Muscle layer of duodenum (tissue), 2 donors: ENCODE measurements around the gene NUPR1.

ENCODE experiments used
- H3K27ac ChIP-seq: one replicate; pipeline ENCODE4 v1.7.0; 2013; ENCODE audit warnings: mild to moderate bottlenecking, low read length
- H3K27me3 ChIP-seq: one replicate; pipeline ENCODE4 v1.7.0; 2013; ENCODE audit warnings: low read depth, mild to moderate bottlenecking, control low read depth, low read length
- H3K36me3 ChIP-seq, 2 donors: one replicate each; pipeline ENCODE4 v1.7.0; 2013; ENCODE audit warnings: low read length in 2 of 2, control low read depth in 1 of 2, mild to moderate bottlenecking in 1 of 2; ENCODE audit not compliant: insufficient read depth in 2 of 2, control insufficient read depth in 1 of 2
- H3K4me1 ChIP-seq, 2 donors: one replicate each; pipeline ENCODE4 v1.7.0; 2013; ENCODE audit warnings: low read length in 2 of 2, mild to moderate bottlenecking in 2 of 2, control low read depth in 1 of 2, moderate library complexity in 1 of 2; ENCODE audit not compliant: insufficient read depth in 2 of 2, control insufficient read depth in 1 of 2
- H3K4me3 ChIP-seq, 2 donors: one replicate each; pipeline ENCODE4 v1.7.0; 2013; ENCODE audit warnings: low read length in 2 of 2, low read depth in 1 of 2, mild to moderate bottlenecking in 1 of 2
- H3K9me3 ChIP-seq, 2 donors: one replicate each; pipeline ENCODE4 v1.7.0; 2013; ENCODE audit warnings: low read length in 2 of 2, control low read depth in 1 of 2, mild to moderate bottlenecking in 1 of 2; ENCODE audit not compliant: control insufficient read depth in 1 of 2
- donor health status: healthy.

The NUPR1 gene

DNA sequence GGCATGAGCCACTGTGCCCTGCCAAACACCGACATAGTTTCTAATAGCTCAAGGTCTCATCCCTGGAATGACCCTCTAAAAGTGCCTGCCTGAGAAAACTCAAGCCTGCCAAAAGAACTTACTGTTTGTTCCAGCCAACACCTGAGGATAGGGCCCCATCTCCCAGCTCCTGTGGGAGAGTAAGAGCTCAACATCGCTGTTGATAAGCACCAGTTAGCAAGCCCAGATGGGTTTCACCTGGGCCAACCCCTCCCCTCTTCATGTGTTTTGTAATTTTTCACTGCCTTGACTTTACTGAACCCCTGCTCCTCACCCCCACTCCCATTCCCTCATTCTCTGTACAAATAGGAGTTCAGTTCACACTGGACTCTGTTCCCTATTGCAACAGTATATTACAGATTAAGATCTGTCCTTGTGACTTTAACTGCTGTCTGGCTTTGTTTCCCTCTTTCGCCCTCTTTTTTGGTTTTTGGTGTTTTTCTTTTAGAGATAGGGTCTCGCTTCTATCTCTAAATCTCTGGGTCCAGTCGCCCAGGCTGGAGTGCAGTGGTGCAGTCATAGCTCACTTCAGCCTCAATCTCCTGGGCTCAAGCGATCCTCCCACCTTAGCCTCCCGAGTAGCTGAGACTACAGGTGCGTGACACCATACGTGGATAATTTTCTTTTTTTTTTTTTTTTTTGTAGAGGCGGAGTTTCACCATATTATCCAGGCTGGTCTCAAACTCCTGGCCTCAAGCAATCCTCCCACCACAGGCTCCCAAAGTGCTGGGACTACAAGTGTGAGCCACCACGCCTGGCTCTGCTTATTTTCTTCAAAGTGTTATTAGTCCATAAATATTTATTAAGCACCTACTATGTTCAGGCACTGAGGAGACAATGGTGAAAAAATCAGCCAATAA is 12.3 kb downstream of the NUPR1 start:
- no peaks in the 10 kb centered on the region for H3K9me3 ChIP-seq
- H3K27ac ChIP-seq: no peak overlapping the region
- H3K4me3 ChIP-seq: no peak overlapping the region
- H3K36me3 ChIP-seq: no peaks in the 10 kb centered on the region
- peaks cover 4 to 5% of the 10 kb centered on the region in 2 donors for H3K4me1 ChIP-seq
- H3K27me3 ChIP-seq: no peaks in the 10 kb centered on the region

GRCh38 chr16:28524681-28525171 is 14.0 kb downstream of the NUPR1 start:
- no peaks in the 10 kb centered on the region for H3K9me3 ChIP-seq
- no peaks in the 10 kb centered on the region for H3K36me3 ChIP-seq
- no peak overlapping the region for H3K4me3 ChIP-seq
- peaks cover 4 to 5% of the 10 kb centered on the region in 2 donors for H3K4me1 ChIP-seq
- H3K27ac ChIP-seq: no peak overlapping the region
- no peaks in the 10 kb centered on the region for H3K27me3 ChIP-seq

DNA sequence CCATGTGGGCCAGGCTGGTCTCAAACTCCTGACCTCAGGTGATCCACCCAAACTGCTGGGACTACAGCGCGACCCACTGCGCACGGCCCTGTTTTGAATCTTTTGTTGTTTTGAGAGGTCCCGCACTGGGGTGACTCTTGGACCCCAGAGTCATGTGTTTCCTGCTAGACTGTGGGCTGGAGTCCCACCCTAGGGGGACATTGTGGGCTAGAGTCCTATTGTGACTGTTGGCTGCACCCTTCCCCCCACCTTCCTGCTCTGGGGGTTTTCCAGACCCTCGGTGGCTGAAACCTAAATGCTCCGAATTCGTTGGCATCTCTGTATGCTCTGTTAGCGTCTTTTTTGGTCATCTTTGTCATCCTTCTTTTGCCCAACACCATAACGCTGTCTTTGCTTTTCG is 16.0 kb downstream of the NUPR1 start:
- Histone ChIP-seq H3K9me3 (no peaks in the 10 kb centered on the region), H3K27ac (no peak overlapping the region), H3K4me1 (peaks cover 4 to 5% of the 10 kb centered on the region in 2 donors), H3K36me3 (no peaks in the 10 kb centered on the region), H3K4me3 (no peak overlapping the region), H3K27me3 (no peaks in the 10 kb centered on the region)

DNA sequence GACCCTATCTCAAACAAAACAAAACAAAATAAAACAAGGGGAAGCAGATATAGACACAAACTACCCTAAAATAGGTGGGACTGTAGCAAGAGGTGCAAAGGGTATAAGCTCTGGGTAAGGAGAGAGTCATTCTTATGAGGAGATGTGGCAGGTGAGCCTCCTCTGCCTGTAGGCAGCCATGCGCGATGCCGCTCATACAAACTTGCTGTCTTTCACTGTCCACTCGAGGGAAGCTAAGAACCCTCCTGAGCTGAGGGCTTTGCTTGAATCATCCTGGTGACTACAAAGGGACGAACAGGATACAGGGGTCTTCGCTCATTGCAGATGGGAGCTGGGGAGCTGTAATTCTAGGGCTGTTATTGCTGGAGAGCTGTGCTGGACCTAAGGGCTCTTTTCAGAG is 17.3 kb downstream of the NUPR1 start:
- no peaks in the 10 kb centered on the region for H3K9me3 ChIP-seq
- H3K4me1 ChIP-seq: peaks cover 0 to 5% of the 10 kb centered on the region in 2 donors
- no peak overlapping the region for H3K4me3 ChIP-seq
- H3K27ac ChIP-seq: no peak overlapping the region
- H3K36me3 ChIP-seq: no peaks in the 10 kb centered on the region
- no peaks in the 10 kb centered on the region for H3K27me3 ChIP-seq

GRCh38 chr16:28520672-28521071 is 18.1 kb downstream of the NUPR1 start:
- Histone ChIP-seq H3K4me3 (no peak overlapping the region), H3K4me1 (peaks cover 0 to 5% of the 10 kb centered on the region in 2 donors), H3K36me3 (no peaks in the 10 kb centered on the region), H3K27me3 (no peaks in the 10 kb centered on the region), H3K9me3 (no peaks in the 10 kb centered on the region), H3K27ac (no peak overlapping the region)

DNA sequence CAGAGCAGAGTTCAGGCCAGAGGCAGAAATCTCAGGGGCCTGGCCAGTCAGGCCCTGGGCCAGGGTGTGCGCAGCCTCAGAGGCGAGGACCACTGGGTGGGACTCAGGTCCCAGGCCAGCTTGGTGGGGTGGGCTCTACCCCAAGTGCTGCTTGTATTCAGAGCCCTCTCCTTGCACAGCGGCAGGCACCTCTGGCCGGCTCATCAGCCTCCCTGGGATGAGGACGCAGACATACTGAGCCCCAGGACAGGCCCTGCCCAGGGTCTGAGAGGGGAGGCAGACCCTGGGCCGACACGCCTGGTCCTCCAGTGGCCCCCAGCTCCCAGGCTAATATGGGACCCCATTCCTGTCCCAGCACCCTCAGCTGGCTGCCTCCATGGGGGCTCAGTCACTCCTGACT is 24.5 kb downstream of the NUPR1 start:
- no peak overlapping the region for H3K27ac ChIP-seq
- no peak overlapping the region for H3K4me3 ChIP-seq
- H3K36me3 ChIP-seq: no peaks in the 10 kb centered on the region
- no peaks in the 10 kb centered on the region for H3K27me3 ChIP-seq
- H3K9me3 ChIP-seq: no peaks in the 10 kb centered on the region
- H3K4me1 ChIP-seq: no peaks in the 10 kb centered on the region

DNA sequence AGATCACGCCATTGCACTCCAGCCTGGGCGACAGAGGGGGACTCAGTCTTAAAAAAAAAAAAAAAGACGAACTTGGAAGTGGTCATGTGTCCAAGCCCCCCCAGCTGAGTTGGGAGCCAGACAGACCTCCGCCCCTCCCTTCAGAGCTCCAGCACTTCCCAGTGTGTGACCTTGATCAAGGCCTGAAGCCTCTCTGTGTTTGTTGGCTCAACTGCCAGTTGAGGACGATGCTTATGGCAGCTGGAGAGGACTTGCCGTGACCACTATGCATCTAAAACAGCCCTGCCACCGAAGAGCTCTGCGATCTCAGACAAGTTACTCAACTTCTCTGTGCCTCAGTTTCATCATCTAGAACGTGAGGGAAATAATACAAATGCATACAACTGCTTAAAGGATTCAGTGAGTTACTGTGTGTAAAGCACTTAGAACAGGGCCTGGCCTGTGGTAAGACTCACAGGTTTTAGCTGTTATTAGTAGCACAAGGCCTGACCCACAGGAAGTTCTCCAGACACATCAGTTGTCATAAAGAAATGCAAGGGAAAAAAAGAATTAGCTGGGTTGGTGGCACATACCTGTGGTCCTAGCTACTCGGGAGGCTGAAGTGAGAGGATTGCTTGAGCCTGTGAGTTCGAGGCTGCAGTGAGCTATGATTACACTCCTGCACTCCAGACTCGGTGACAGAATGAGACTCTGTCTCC is 25.1 kb downstream of the NUPR1 start:
- Histone ChIP-seq H3K27ac (no peak overlapping the region), H3K27me3 (no peaks in the 10 kb centered on the region), H3K9me3 (no peaks in the 10 kb centered on the region), H3K4me1 (no peaks in the 10 kb centered on the region), H3K36me3 (no peaks in the 10 kb centered on the region), H3K4me3 (no peak overlapping the region)

DNA sequence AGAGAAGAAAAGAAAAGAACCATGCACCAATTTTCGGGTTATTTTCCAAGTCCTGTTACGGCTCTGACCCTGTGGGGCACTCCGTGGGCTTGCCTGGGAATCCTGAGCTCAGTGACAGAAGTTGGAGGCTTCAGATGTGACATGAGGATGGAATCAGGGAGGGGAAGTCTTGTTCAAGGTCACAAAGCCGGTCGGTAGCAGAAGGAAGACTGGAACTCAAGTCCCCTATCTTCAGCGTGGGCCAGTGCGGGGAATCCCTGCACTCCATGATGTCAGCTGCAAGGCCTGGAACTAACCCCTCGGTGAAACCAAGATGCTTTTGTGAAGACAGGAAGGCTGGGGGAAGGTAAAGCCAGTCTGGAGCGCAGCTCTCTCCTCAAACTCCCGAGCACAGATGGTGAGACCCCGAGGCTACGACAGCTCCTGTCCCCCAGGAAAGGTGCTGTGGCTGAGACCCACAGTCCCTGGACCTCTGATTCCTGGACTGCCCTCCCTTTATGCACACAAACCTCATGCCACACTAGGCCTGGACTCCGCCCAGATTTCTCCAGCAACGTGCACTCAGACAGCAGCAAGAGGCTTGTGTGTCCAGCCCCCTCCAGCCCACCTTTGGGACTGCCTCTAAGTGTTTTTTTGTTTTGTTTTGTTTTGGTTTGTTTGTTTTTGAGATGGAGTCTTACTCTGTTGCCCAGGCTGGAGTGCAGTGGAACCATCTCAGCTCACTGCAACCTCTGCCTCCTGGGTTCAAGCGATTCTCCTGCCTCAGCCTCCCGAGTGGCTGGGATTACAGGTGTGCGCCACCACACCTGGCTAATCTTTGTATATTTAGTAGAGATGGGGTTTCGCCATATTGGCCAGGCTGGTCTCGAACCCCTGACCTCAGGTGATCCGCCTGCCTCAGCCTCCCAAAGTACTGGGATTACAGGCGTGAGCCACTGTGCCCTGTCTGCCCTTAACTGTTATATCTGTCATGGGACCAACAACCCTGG is 26.7 kb downstream of the NUPR1 start:
- Histone ChIP-seq H3K4me3 (no peak overlapping the region), H3K9me3 (no peaks in the 10 kb centered on the region), H3K27ac (no peak overlapping the region), H3K4me1 (no peaks in the 10 kb centered on the region), H3K36me3 (no peaks in the 10 kb centered on the region), H3K27me3 (no peaks in the 10 kb centered on the region)

DNA sequence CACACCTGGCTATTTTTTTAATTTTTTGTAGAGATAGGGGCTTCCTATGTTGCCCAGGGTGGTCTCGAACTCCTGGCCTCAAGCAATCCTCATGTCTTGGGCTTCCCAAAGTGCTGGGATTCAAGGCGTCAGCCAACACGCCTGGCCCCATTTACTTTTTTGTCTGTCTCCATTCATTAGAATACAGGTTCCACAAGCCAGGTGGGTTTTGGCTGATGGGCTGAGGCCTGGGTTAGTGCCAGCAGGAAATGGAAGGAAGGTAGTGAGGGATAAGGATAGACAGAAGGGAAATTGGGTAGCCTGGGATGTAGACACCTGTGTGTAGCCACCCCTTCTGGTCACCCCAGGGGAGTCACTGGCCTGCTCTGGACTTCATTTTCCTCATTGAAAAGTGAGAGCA is 27.7 kb downstream of the NUPR1 start:
- H3K36me3 ChIP-seq: no peaks in the 10 kb centered on the region
- no peaks in the 10 kb centered on the region for H3K4me1 ChIP-seq
- H3K4me3 ChIP-seq: no peak overlapping the region
- H3K27me3 ChIP-seq: no peaks in the 10 kb centered on the region
- no peaks in the 10 kb centered on the region for H3K9me3 ChIP-seq
- H3K27ac ChIP-seq: no peak overlapping the region

- H3K9me3 ChIP-seq: no peaks in the 10 kb centered on the region
- no peak overlapping the region for H3K4me3 ChIP-seq
- no peaks in the 10 kb centered on the region for H3K36me3 ChIP-seq
- H3K27me3 ChIP-seq: no peaks in the 10 kb centered on the region
- H3K4me1 ChIP-seq: no peaks in the 10 kb centered on the region
- H3K27ac ChIP-seq: no peak overlapping the region
Observed at GRCh38 chr16:28505489-28506137, 33.2 kb downstream of the NUPR1 start.
